ENCODE data around the gene CORO7. TPM values are rescaled to one million over a fixed set of nuclear protein-coding genes. Genes with fewer than 3 reads are reported as not detected.

CORO7 gene
- total RNA-seq, 4 donors from 2014 or later: 5.7 to 15.3 (median 7.2) TPM

- no peaks in the 10 kb centered on the region for H3K27me3 ChIP-seq
- H3K9me3 ChIP-seq: no peaks in the 10 kb centered on the region
- ATAC-seq (no peak), DNase-seq (no peak)
- H3K4me3 ChIP-seq: no peak overlapping the region
- peaks cover 18 to 25% of the 10 kb centered on the region in 2 donors for H3K4me1 ChIP-seq
- H3K27ac ChIP-seq: no peak overlapping the region
- no peaks in the 10 kb centered on the region for H3K36me3 ChIP-seq
- TF ChIP-seq POLR2A (IDR thresholded peaks at IDR 0.05) (no peak), CTCF (IDR thresholded peaks at IDR 0.05 in 4 of 5, conservative IDR thresholded peaks at IDR 0.05 in 1 of 5) (no peak)
- intact Hi-C loops (cut with DNase I; ENCODE audit: low total_unique reads) (loop anchor here (5.0 kb wide), 1 partner anchor 64 kb away; the partner anchor contains the start of gene CORO7), in situ Hi-C loops (cut with MboI; ENCODE audit: low sequenced_read_pairs in 4 of 4) (loop anchor here in 2 of 4 donors (10.0 kb wide), 1 partner anchor 62 kb away; the partner anchor contains the start of gene CORO7 (in 2 of the 2))
Measured at GRCh38 chr16:4352843-4353242, 63.6 kb downstream of the CORO7 start.

GRCh38 chr16:4351880-4352279 is 64.5 kb downstream of the CORO7 start:
- DNase-seq (no peak), ATAC-seq (no peak)
- no peak for TF ChIP-seq POLR2A (IDR thresholded peaks at IDR 0.05)
- TF ChIP-seq CTCF (IDR thresholded peaks at IDR 0.05 in 4 of 5, conservative IDR thresholded peaks at IDR 0.05 in 1 of 5): no peak
- H3K27me3 ChIP-seq: no peaks in the 10 kb centered on the region
- H3K9me3 ChIP-seq: no peaks in the 10 kb centered on the region
- intact Hi-C loops (cut with DNase I; ENCODE audit: low total_unique reads) (loop anchor here (2.0 to 5.0 kb wide), 2 partner anchors 19 to 65 kb away; partner anchors contain the start of genes CORO7 and VASN), in situ Hi-C loops (cut with MboI; ENCODE audit: low sequenced_read_pairs in 4 of 4) (loop anchor here in 2 of 4 donors (10.0 kb wide), 1 partner anchor 63 kb away; the partner anchor contains the start of gene CORO7 (in 2 of the 2))
- H3K27ac ChIP-seq: peak overlapping the region in 3 of 4 donors; percentile 85 to 92 (median 86)
- H3K4me1 ChIP-seq: peaks cover 27 to 33% of the 10 kb centered on the region in 2 donors
- peak overlapping the region in 1 of 4 donors; percentile 79 for H3K4me3 ChIP-seq
- H3K36me3 ChIP-seq: no peaks in the 10 kb centered on the region

- ATAC-seq (peak; percentile 85), DNase-seq (peak; percentile 92 to 93)
- peak within 1 kb of the TSS; percentile 79 to 93 (median 86) for H3K4me3 ChIP-seq
- H3K36me3 ChIP-seq: no peaks in the 10 kb centered on the region
- intact Hi-C loops (cut with DNase I; ENCODE audit: low total_unique reads) (loop anchor here (2.0 to 5.0 kb wide), 2 partner anchors 20 to 66 kb away; partner anchors contain the start of genes CORO7 and VASN), in situ Hi-C loops (cut with MboI; ENCODE audit: low sequenced_read_pairs in 4 of 4) (loop anchor here in 2 of 4 donors (10.0 kb wide), 1 partner anchor 64 kb away; the partner anchor contains the start of gene CORO7 (in 2 of the 2))
- H3K4me1 ChIP-seq: peaks cover 30 to 41% of the 10 kb centered on the region in 2 donors
- H3K27me3 ChIP-seq: no peaks in the 10 kb centered on the region
- peak within 1 kb of the TSS; percentile 85 to 97 (median 89) for H3K27ac ChIP-seq
- H3K9me3 ChIP-seq: no peaks in the 10 kb centered on the region
- TF ChIP-seq CTCF (IDR thresholded peaks at IDR 0.05 in 4 of 5, conservative IDR thresholded peaks at IDR 0.05 in 1 of 5): peak in 1 of 5 experiments; percentile 15
- TF ChIP-seq POLR2A (IDR thresholded peaks at IDR 0.05): peak; percentile 66 to 81
Measured at GRCh38 chr16:4350787-4351659, 65.4 kb downstream of the CORO7 start, which contains the start of gene PAM16. PAM16 (minus strand) TSS chr16:4351321; CDS start chr16:4351234, 87 bp downstream.

- no peaks in the 10 kb centered on the region for H3K9me3 ChIP-seq
- peak overlapping the region; percentile 79 to 93 (median 86) for H3K4me3 ChIP-seq
- in situ Hi-C loops (cut with MboI; ENCODE audit: low sequenced_read_pairs in 4 of 4): loop anchor here in 2 of 4 donors (10.0 kb wide), 1 partner anchor 64 kb away; the partner anchor contains the start of gene CORO7 (in 2 of the 2)
- no peaks in the 10 kb centered on the region for H3K27me3 ChIP-seq
- no peak for TF ChIP-seq POLR2A (IDR thresholded peaks at IDR 0.05)
- no peak for TF ChIP-seq CTCF (IDR thresholded peaks at IDR 0.05 in 4 of 5, conservative IDR thresholded peaks at IDR 0.05 in 1 of 5)
- H3K4me1 ChIP-seq: peaks cover 37 to 48% of the 10 kb centered on the region in 2 donors
- no peaks in the 10 kb centered on the region for H3K36me3 ChIP-seq
- no peak for DNase-seq
- intact Hi-C loops (cut with DNase I; ENCODE audit: low total_unique reads): loop anchor here (2.0 to 5.0 kb wide), 2 partner anchors 20 to 67 kb away; partner anchors contain the start of genes CORO7 and VASN
- no peak for ATAC-seq
- H3K27ac ChIP-seq: peak overlapping the region; percentile 85 to 97 (median 89)
Measured at GRCh38 chr16:4350365-4350786, 66.0 kb downstream of the CORO7 start.
